Calu3 (cell line): ENCODE measurements around the gene MPI. TPM values are rescaled to one million over a fixed set of nuclear protein-coding genes. Genes with fewer than 3 reads are reported as not detected.

Experiments used
- BruUV-seq: library from RNA; stranded (reverse); fragments of 400-500 nt; replicated peaks from 2 replicates; lab custom pipeline; 2021; lab: Mats Ljungman, UMichigan
- CTCF ChIA-PET: fragments of 300-600 bp; sonication (Branson Sonifier 250); formaldehyde crosslinking; loops from one replicate; lab custom pipeline; 2022; ENCODE audit warnings: antibody characterized with exemption; lab: Charles Lee
- DNase-seq: peaks from one replicate; pipeline ENCODE4 v3.0.0; 2022
- H3K27ac Mint-ChIP-seq: one replicate; pipeline ENCODE4 v1.8.0; 2022; ENCODE audit warnings: mixed read lengths; ENCODE audit not compliant: unreplicated experiment
- H3K27me3 Mint-ChIP-seq: one replicate; pipeline ENCODE4 v1.8.0; 2022; ENCODE audit warnings: mixed read lengths; ENCODE audit not compliant: unreplicated experiment
- H3K36me3 Mint-ChIP-seq: one replicate; pipeline ENCODE4 v1.8.0; 2022; ENCODE audit warnings: mild to moderate bottlenecking, moderate library complexity, mixed read lengths; ENCODE audit not compliant: insufficient read depth, unreplicated experiment
- H3K4me1 Mint-ChIP-seq: one replicate; pipeline ENCODE4 v1.8.0; 2022; ENCODE audit warnings: mild to moderate bottlenecking, low read depth, mixed read lengths; ENCODE audit not compliant: unreplicated experiment
- H3K4me3 Mint-ChIP-seq: one replicate; pipeline ENCODE4 v1.8.0; 2022; ENCODE audit warnings: mild to moderate bottlenecking, low read depth, moderate library complexity, mixed read lengths; ENCODE audit not compliant: unreplicated experiment
- H3K9me3 Mint-ChIP-seq: one replicate; pipeline ENCODE4 v1.8.0; 2022; ENCODE audit warnings: low read depth, mixed read lengths; ENCODE audit not compliant: unreplicated experiment
- intact Hi-C: fragments of 100-400 bp; cut with micrococcal nuclease; formaldehyde crosslinking; loops from one replicate; pipeline ENCODE4 v1.10.0; 2022; ENCODE audit not compliant: unreplicated experiment
- total RNA-seq: library from RNA; stranded (reverse); gene quantifications from 2 replicates; pipeline ENCODE4 v1.2.3, GENCODE V29; 2022
- TF ChIP-seq, protein P1 (sequence below): fragments of 200-600 bp; IDR thresholded peaks from one replicate; pipeline ENCODE4 v1.8.0; 2022; ENCODE audit warnings: antibody characterized with exemption; ENCODE audit not compliant: unreplicated experiment

Gene MPI
- total RNA-seq, 1 experiment from 2014 or later, result 63.3 TPM

DNA sequence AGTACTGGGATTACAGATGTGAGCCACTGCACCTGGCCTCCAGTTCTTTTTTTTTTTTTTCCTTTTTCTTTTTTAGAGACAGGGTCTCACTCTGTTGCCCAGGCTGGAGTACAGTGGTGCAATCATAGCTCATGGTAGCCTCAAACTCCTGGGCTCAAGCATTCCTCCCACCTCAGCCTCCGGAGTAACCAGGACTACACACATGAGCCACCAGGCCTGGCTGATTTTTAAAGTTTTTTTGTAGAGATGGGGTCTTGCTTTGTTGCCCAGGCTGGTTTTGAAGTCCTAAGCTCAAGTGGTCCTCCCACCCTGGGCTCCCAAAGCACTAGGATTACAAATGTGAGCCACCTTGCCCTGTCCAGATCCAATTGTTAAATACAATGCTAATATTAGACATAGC lies 33.3 kb upstream of the MPI start:
- H3K36me3 Mint-ChIP-seq, result peaks cover 27% of the 10 kb centered on the region
- H3K27ac Mint-ChIP-seq, result peak overlapping the region; percentile 41
- no peaks in the 10 kb centered on the region for H3K27me3 Mint-ChIP-seq
- intact Hi-C loops, result no loop called here
- no TSS peak for BruUV-seq
- DNase-seq, result no peak
- CTCF ChIA-PET, result interaction anchor here (0.7 to 1.6 kb wide), 2 partner anchors 14 to 76 kb away, joined by 3 to 5 read pairs; partner anchors contain the start of gene ULK3
- TF ChIP-seq, protein P1, sequence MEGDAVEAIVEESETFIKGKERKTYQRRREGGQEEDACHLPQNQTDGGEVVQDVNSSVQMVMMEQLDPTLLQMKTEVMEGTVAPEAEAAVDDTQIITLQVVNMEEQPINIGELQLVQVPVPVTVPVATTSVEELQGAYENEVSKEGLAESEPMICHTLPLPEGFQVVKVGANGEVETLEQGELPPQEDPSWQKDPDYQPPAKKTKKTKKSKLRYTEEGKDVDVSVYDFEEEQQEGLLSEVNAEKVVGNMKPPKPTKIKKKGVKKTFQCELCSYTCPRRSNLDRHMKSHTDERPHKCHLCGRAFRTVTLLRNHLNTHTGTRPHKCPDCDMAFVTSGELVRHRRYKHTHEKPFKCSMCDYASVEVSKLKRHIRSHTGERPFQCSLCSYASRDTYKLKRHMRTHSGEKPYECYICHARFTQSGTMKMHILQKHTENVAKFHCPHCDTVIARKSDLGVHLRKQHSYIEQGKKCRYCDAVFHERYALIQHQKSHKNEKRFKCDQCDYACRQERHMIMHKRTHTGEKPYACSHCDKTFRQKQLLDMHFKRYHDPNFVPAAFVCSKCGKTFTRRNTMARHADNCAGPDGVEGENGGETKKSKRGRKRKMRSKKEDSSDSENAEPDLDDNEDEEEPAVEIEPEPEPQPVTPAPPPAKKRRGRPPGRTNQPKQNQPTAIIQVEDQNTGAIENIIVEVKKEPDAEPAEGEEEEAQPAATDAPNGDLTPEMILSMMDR, result no peak
- peaks cover 30% of the 10 kb centered on the region for H3K4me1 Mint-ChIP-seq
- no peaks in the 10 kb centered on the region for H3K9me3 Mint-ChIP-seq
- no peak overlapping the region for H3K4me3 Mint-ChIP-seq

DNA sequence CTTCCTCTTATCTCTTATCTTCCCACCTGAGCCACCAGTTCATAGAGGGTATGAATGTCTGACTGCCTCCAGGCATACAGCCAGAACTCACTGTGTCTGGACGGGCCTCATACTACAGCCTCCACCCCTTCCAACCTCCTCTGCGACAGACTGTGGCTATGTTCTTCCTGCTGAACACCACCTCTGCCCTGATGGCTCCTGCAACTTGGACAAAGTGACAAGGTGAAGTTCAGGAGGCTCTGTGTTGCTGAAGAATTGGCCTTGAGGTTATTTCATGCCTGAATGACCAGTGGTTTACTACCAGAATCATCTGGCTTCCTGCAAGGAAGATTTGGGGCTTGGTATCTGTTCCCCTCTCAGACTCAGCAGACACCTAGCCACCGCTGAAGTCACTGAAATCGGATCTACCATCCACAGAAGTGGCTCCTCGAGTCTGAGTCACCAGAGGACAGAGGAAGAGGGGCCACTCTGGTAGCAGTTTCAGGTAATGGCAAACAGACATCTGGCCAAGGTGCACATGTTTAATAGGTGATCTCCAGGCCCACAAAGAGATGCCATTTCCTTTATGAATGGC lies 32.7 kb upstream of the MPI start:
- no peak for DNase-seq
- no TSS peak for BruUV-seq
- TF ChIP-seq, protein P1, result no peak
- Mint-ChIP-seq H3K4me3 (no peak overlapping the region), H3K27me3 (no peaks in the 10 kb centered on the region), H3K9me3 (no peaks in the 10 kb centered on the region), H3K36me3 (peaks cover 24% of the 10 kb centered on the region), H3K4me1 (peaks cover 30% of the 10 kb centered on the region), H3K27ac (peak overlapping the region; percentile 41)
- intact Hi-C loops, result no loop called here
- CTCF ChIA-PET, result interaction anchor here (1.6 to 1.7 kb wide), 2 partner anchors 11 to 15 kb away, joined by 3 to 6 read pairs; partner anchors contain the start of gene ULK3

DNA sequence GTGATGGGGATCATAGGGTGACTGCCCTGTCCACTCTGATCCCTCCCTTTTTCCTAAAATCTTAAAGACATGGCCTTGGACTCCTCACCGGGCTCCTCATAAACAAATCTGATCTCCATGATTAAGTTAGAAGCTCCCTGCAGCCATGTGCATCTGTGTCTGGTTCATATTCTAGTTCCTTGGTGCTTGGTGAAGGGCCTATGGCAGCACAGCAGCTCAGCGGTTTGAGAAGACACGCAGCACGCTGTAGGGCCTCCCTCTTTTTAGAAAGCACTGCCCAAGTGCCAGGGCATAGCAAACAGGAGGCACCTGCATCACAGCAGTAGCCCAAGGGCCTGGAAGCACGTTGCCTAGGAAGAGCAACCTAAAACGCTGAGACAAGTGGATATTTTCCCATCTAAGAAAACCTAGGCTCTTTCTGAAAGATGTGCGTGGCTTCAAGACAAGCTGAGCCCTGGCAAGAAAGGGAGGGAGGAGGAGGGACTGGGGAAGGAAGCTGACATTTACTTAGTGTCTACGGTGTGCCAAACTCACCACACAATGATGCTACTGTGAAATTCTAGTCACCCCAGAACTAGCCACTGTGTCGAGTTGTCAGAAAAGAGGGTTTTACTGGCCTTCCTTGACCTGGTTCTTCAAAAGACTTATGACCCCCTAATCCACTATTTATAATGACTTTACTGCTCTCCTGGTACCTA lies 32.0 kb upstream of the MPI start:
- CTCF ChIA-PET, result interaction anchor here (0.9 to 1.7 kb wide), 3 partner anchors 10 to 44 kb away, joined by 3 to 7 read pairs (median 6); partner anchors contain the start of gene ULK3
- H3K4me3 Mint-ChIP-seq, result no peak overlapping the region
- no peak overlapping the region for H3K27ac Mint-ChIP-seq
- no peaks in the 10 kb centered on the region for H3K9me3 Mint-ChIP-seq
- H3K4me1 Mint-ChIP-seq, result peaks cover 30% of the 10 kb centered on the region
- intact Hi-C loops, result no loop called here
- TF ChIP-seq, protein P1, result no peak
- H3K36me3 Mint-ChIP-seq, result peaks cover 24% of the 10 kb centered on the region
- BruUV-seq, result no TSS peak
- no peak for DNase-seq
- no peaks in the 10 kb centered on the region for H3K27me3 Mint-ChIP-seq

DNA sequence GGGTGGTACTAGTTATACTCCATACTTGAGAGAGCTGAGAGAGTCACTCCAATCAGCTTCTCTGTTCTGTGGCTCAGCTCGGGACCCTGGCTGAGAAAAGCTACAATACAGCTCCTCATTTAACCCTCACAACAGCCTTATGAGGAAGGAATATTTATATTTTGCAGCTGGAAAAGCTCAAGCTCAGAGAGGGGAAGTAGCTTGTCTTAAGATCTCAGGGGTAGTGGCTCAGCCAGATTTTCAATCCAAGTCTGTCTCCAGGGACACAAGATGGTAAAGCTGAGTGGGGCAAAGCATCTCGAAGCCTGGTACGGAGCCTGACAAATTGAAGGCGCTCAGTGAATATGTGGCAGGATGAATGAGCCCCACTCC lies 31.5 kb upstream of the MPI start:
- no TSS peak for BruUV-seq
- peaks cover 33% of the 10 kb centered on the region for H3K4me1 Mint-ChIP-seq
- CTCF ChIA-PET, result interaction anchor here (0.9 to 1.7 kb wide), 2 partner anchors 10 to 43 kb away, joined by 6 to 7 read pairs; no protein-coding TSS in a partner anchor
- H3K27me3 Mint-ChIP-seq, result no peaks in the 10 kb centered on the region
- DNase-seq, result no peak
- intact Hi-C loops, result no loop called here
- no peak overlapping the region for H3K4me3 Mint-ChIP-seq
- no peaks in the 10 kb centered on the region for H3K9me3 Mint-ChIP-seq
- TF ChIP-seq, protein P1, result no peak
- H3K27ac Mint-ChIP-seq, result no peak overlapping the region
- peaks cover 21% of the 10 kb centered on the region for H3K36me3 Mint-ChIP-seq
